Measurements from ENCODE around the gene WDR6. TPM values are rescaled to one million over a fixed set of nuclear protein-coding genes. Genes with fewer than 3 reads are reported as not detected.
A peak's percentile ranks its signal among the peaks of the same experiment; 100 is the strongest.

WDR6 gene
- total RNA-seq, 3 donors from 2014 or later (not counting 1 experiment from before 2014, with no cell fraction given): 113 to 167 (median 129) TPM

DNA sequence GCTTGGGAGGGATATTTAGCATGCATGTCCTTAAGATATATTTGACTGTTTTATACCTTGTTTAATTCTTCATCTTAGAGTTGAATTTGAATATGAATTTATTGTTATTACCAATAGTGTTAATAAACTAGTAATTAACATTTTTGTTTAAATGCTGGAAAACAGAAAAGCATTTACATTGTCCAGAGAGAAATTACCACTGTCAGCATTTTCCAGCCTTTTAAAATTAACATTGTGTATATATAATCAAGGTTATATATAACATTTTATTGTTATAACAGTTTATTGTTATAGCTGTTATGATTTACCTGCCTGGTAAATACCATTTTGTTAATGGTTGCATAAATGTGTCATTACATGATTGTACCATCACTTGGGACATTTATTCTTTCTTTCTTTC, 25.2 kb upstream of the WDR6 start:
- Histone ChIP-seq H3K27me3 (ENCODE audit: control insufficient read depth, insufficient read depth, low read length) (no peaks in the 10 kb centered on the region), H3K4me1 (ENCODE audit: control insufficient read depth, insufficient read depth, low read length) (no peaks in the 10 kb centered on the region), H3K9me3 (ENCODE audit: control insufficient read depth, insufficient read depth, low read length) (no peaks in the 10 kb centered on the region), H3K27ac (ENCODE audit: low read length) (no peak overlapping the region), H3K4me3 (ENCODE audit: low read length) (no peak overlapping the region), H3K36me3 (ENCODE audit: control insufficient read depth, insufficient read depth, low read length) (peaks cover 60% of the 10 kb centered on the region)
- peaks cover 0 to 5% of the 10 kb centered on the region in 2 donors for H3K4me1 Mint-ChIP-seq
- no peak overlapping the region for H3K4me3 Mint-ChIP-seq
- H3K27me3 Mint-ChIP-seq (ENCODE audit: low read depth in 2 of 2): no peaks in the 10 kb centered on the region
- peaks cover 8% of the 10 kb centered on the region for H3K36me3 Mint-ChIP-seq
- DNase-seq: no peak
- intact Hi-C loops (cut with micrococcal nuclease): no loop called here
- ATAC-seq: no peak
- no peaks in the 10 kb centered on the region for H3K9me3 Mint-ChIP-seq
- TF ChIP-seq, protein P1, sequence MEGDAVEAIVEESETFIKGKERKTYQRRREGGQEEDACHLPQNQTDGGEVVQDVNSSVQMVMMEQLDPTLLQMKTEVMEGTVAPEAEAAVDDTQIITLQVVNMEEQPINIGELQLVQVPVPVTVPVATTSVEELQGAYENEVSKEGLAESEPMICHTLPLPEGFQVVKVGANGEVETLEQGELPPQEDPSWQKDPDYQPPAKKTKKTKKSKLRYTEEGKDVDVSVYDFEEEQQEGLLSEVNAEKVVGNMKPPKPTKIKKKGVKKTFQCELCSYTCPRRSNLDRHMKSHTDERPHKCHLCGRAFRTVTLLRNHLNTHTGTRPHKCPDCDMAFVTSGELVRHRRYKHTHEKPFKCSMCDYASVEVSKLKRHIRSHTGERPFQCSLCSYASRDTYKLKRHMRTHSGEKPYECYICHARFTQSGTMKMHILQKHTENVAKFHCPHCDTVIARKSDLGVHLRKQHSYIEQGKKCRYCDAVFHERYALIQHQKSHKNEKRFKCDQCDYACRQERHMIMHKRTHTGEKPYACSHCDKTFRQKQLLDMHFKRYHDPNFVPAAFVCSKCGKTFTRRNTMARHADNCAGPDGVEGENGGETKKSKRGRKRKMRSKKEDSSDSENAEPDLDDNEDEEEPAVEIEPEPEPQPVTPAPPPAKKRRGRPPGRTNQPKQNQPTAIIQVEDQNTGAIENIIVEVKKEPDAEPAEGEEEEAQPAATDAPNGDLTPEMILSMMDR (IDR thresholded peaks at IDR 0.05): no peak
- H3K27ac Mint-ChIP-seq: peak overlapping the region in 1 of 2 donors; percentile 41

GRCh38 chr3:48982686-48983085, 24.5 kb upstream of the WDR6 start:
- TF ChIP-seq, protein P1 (IDR thresholded peaks at IDR 0.05): no peak
- Histone ChIP-seq H3K27ac (ENCODE audit: low read length) (no peak overlapping the region), H3K4me1 (ENCODE audit: control insufficient read depth, insufficient read depth, low read length) (no peaks in the 10 kb centered on the region), H3K4me3 (ENCODE audit: low read length) (no peak overlapping the region), H3K27me3 (ENCODE audit: control insufficient read depth, insufficient read depth, low read length) (no peaks in the 10 kb centered on the region), H3K36me3 (ENCODE audit: control insufficient read depth, insufficient read depth, low read length) (peaks cover 55% of the 10 kb centered on the region), H3K9me3 (ENCODE audit: control insufficient read depth, insufficient read depth, low read length) (no peaks in the 10 kb centered on the region)
- ATAC-seq (no peak), DNase-seq (no peak)
- no peaks in the 10 kb centered on the region for H3K27me3 Mint-ChIP-seq (ENCODE audit: low read depth in 2 of 2)
- H3K36me3 Mint-ChIP-seq: peaks cover 8% of the 10 kb centered on the region
- WGBS (ENCODE audit: insufficient coverage): 96% methylated on average over 5 of the region's 5 CpGs
- H3K27ac Mint-ChIP-seq: peak overlapping the region in 1 of 2 donors; percentile 41
- H3K4me1 Mint-ChIP-seq: peaks cover 1 to 6% of the 10 kb centered on the region in 2 donors
- H3K9me3 Mint-ChIP-seq: no peaks in the 10 kb centered on the region
- H3K4me3 Mint-ChIP-seq: no peak overlapping the region
- intact Hi-C loops (cut with micrococcal nuclease): no loop called here

DNA sequence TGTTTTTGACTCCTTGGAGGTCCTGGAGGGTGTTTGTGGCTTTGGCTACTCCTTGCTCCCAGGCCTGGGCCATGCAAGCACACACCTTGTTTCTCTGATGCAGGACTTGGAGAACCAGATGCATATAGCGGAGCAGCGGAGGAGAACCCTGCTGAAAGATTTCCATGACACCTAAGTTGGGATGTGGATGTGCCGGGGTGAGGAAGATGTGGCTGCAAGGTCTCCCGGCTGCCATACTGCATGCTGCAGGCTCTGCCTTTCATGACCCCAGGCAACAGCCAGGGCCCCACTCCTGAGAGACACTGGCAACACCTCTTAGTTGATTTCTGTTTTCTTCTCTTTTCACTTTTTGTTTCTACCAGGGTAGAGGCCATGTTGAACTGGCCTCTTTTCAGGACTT, 24.1 kb upstream of the WDR6 start:
- Mint-ChIP-seq H3K36me3 (peaks cover 8% of the 10 kb centered on the region), H3K9me3 (no peaks in the 10 kb centered on the region), H3K27me3 (ENCODE audit: low read depth in 2 of 2) (no peaks in the 10 kb centered on the region), H3K4me3 (no peak overlapping the region), H3K4me1 (peaks cover 5 to 10% of the 10 kb centered on the region in 2 donors), H3K27ac (peak overlapping the region in 1 of 2 donors; percentile 35)
- H3K27ac ChIP-seq (ENCODE audit: low read length): no peak overlapping the region
- peaks cover 51% of the 10 kb centered on the region for H3K36me3 ChIP-seq (ENCODE audit: control insufficient read depth, insufficient read depth, low read length)
- 98% methylated on average over 4 of the region's 4 CpGs for WGBS (ENCODE audit: insufficient coverage)
- DNase-seq (no peak), ATAC-seq (no peak)
- H3K4me1 ChIP-seq (ENCODE audit: control insufficient read depth, insufficient read depth, low read length): peaks cover 3% of the 10 kb centered on the region
- H3K27me3 ChIP-seq (ENCODE audit: control insufficient read depth, insufficient read depth, low read length): no peaks in the 10 kb centered on the region
- TF ChIP-seq, protein P1 (IDR thresholded peaks at IDR 0.05): no peak
- H3K9me3 ChIP-seq (ENCODE audit: control insufficient read depth, insufficient read depth, low read length): no peaks in the 10 kb centered on the region
- intact Hi-C loops (cut with micrococcal nuclease): no loop called here
- no peak overlapping the region for H3K4me3 ChIP-seq (ENCODE audit: low read length)

DNA sequence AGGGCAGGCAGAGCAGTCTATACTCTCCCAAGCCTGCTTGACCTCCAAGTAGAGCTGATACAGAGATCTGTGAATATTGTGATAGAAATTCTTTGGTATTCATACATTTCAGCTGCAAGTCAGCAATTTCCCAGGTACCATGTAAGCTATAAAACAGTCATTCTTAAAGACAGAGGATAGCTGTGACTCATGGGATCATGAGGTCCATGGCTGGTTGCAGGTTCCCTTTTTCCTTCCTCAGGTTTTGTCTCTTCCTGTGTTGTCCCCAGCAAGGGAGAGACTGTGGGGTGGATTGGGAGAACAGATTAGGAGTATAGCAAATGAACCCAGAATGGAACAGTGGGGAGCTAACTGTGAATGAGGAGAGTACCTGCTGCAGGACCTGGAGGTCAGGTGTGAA, 22.5 kb upstream of the WDR6 start:
- no peaks in the 10 kb centered on the region for H3K27me3 Mint-ChIP-seq (ENCODE audit: low read depth in 2 of 2)
- peaks cover under 1% of the 10 kb centered on the region for H3K36me3 Mint-ChIP-seq
- Histone ChIP-seq H3K9me3 (ENCODE audit: control insufficient read depth, insufficient read depth, low read length) (no peaks in the 10 kb centered on the region), H3K4me3 (ENCODE audit: low read length) (no peak overlapping the region), H3K27ac (ENCODE audit: low read length) (no peak overlapping the region), H3K27me3 (ENCODE audit: control insufficient read depth, insufficient read depth, low read length) (no peaks in the 10 kb centered on the region), H3K36me3 (ENCODE audit: control insufficient read depth, insufficient read depth, low read length) (peaks cover 39% of the 10 kb centered on the region), H3K4me1 (ENCODE audit: control insufficient read depth, insufficient read depth, low read length) (peaks cover 12% of the 10 kb centered on the region)
- intact Hi-C loops (cut with micrococcal nuclease): loop anchor here (5.0 kb wide), 2 partner anchors 38 to 463 kb away; partner anchors contain the start of gene NDUFAF3
- no peak overlapping the region for H3K27ac Mint-ChIP-seq
- ATAC-seq: no peak
- no peak for DNase-seq
- TF ChIP-seq, protein P1 (IDR thresholded peaks at IDR 0.05): no peak
- H3K9me3 Mint-ChIP-seq: no peaks in the 10 kb centered on the region
- H3K4me3 Mint-ChIP-seq: no peak overlapping the region
- H3K4me1 Mint-ChIP-seq: peaks cover 11 to 20% of the 10 kb centered on the region in 2 donors

Measured in natural killer cell (primary cell).